H9 (cell line): Measurements from ENCODE around the gene RSBN1. TPM values are rescaled to one million over a fixed set of nuclear protein-coding genes. Genes with fewer than 3 reads are reported as not detected.

Source experiments
- DNase-seq: peaks from one replicate; pipeline ENCODE4 v3.0.0-alpha.2; 2017
- H2AFZ ChIP-seq: one replicate; pipeline ENCODE4 v1.6.1; 2013; ENCODE audit warnings: mild to moderate bottlenecking, low read length, control low read depth, moderate library complexity
- H2AK5ac ChIP-seq: 2 replicates; pipeline ENCODE4 v1.6.1; 2013; ENCODE audit warnings: low read length, control low read depth, mixed read lengths; ENCODE audit not compliant: insufficient read length
- H2BK120ac ChIP-seq: one replicate; pipeline ENCODE4 v1.6.1; 2013; ENCODE audit warnings: low read depth, mild to moderate bottlenecking, low read length, control low read depth, inconsistent platforms; ENCODE audit not compliant: poor library complexity, severe bottlenecking
- H2BK12ac ChIP-seq: 2 replicates; pipeline ENCODE4 v1.6.1; 2013; ENCODE audit warnings: low read length, control low read depth, mixed read lengths, low read depth; ENCODE audit not compliant: insufficient read length
- H2BK15ac ChIP-seq: 2 replicates; pipeline ENCODE4 v1.6.1; 2013; ENCODE audit warnings: low read depth, low read length, control low read depth
- H2BK20ac ChIP-seq: one replicate; pipeline ENCODE4 v1.6.1; 2013; ENCODE audit warnings: low read depth, mild to moderate bottlenecking, low read length, control low read depth, inconsistent platforms; ENCODE audit not compliant: poor library complexity, severe bottlenecking
- H2BK5ac ChIP-seq: 2 replicates; pipeline ENCODE4 v1.6.1; 2013; ENCODE audit warnings: low read length, control low read depth, mixed read lengths; ENCODE audit not compliant: insufficient read length
- H3K14ac ChIP-seq: 2 replicates; pipeline ENCODE4 v1.6.1; 2013; ENCODE audit warnings: low read length, control low read depth; ENCODE audit not compliant: insufficient read depth
- H3K18ac ChIP-seq: 2 replicates; pipeline ENCODE4 v1.6.1; 2013; ENCODE audit warnings: low read depth, mild to moderate bottlenecking, mixed read lengths, low read length, control low read depth; ENCODE audit not compliant: insufficient read length
- H3K23ac ChIP-seq: 2 replicates; pipeline ENCODE4 v1.6.1; 2013; ENCODE audit warnings: low read length, control low read depth, mixed read lengths, low read depth; ENCODE audit not compliant: insufficient read length
- H3K23me2 ChIP-seq: 2 replicates; pipeline ENCODE4 v1.6.1; 2013; ENCODE audit warnings: low read depth, mild to moderate bottlenecking, mixed read lengths, low read length, control low read depth; ENCODE audit not compliant: insufficient read length, poor library complexity, severe bottlenecking
- H3K27ac ChIP-seq: 2 replicates; pipeline ENCODE4 v1.5.1; 2013; ENCODE audit warnings: low read length, control low read depth, mixed read lengths, low read depth; ENCODE audit not compliant: insufficient read length
- H3K27me3 ChIP-seq: 2 replicates; pipeline ENCODE4 v1.6.1; 2013; ENCODE audit warnings: low read length, control low read depth, inconsistent platforms; ENCODE audit not compliant: insufficient read depth
- H3K4ac ChIP-seq: 2 replicates; pipeline ENCODE4 v1.6.1; 2013; ENCODE audit warnings: low read depth, mild to moderate bottlenecking, control low read depth, inconsistent platforms, low read length, moderate library complexity
- H3K4me1 ChIP-seq: 2 replicates; pipeline ENCODE4 v1.6.1; 2013; ENCODE audit warnings: low read length, control low read depth, inconsistent platforms; ENCODE audit not compliant: insufficient read depth
- H3K4me2 ChIP-seq: 2 replicates; pipeline ENCODE4 v1.6.1; 2013; ENCODE audit warnings: low read length, control low read depth, mixed read lengths; ENCODE audit not compliant: insufficient read length, insufficient read depth
- H3K56ac ChIP-seq: 2 replicates; pipeline ENCODE4 v1.6.1; 2013; ENCODE audit warnings: low read depth, mild to moderate bottlenecking, mixed read lengths, low read length, control low read depth; ENCODE audit not compliant: insufficient read length
- H3K79me1 ChIP-seq: 2 replicates; pipeline ENCODE4 v1.6.1; 2013; ENCODE audit warnings: low read depth, mild to moderate bottlenecking, moderate library complexity, low read length, control low read depth, inconsistent platforms; ENCODE audit not compliant: insufficient read depth, poor library complexity, severe bottlenecking
- H3K79me2 ChIP-seq: 2 replicates; pipeline ENCODE4 v1.6.1; 2013; ENCODE audit warnings: low read length, control low read depth, inconsistent platforms; ENCODE audit not compliant: insufficient read depth
- H3K9ac ChIP-seq: 2 replicates; pipeline ENCODE4 v1.6.1; 2013; ENCODE audit warnings: low read length, control low read depth, mixed read lengths; ENCODE audit not compliant: insufficient read length; ENCODE audit errors: extremely low read depth
- H3K9me3 ChIP-seq: one replicate; pipeline ENCODE4 v1.6.1; 2013; ENCODE audit warnings: low read depth, low read length, inconsistent platforms; ENCODE audit not compliant: control insufficient read depth
- H3T11ph ChIP-seq: one replicate; pipeline ENCODE4 v1.6.1; 2013; ENCODE audit warnings: mild to moderate bottlenecking, low read length, control low read depth, inconsistent platforms
- H4K20me1 ChIP-seq: one replicate; pipeline ENCODE4 v1.6.1; 2013; ENCODE audit not compliant: control insufficient read depth, insufficient read length, insufficient read depth
- H4K5ac ChIP-seq: 2 replicates; pipeline ENCODE4 v1.6.1; 2013; ENCODE audit warnings: low read depth, mild to moderate bottlenecking, mixed read lengths, low read length, control low read depth; ENCODE audit not compliant: insufficient read length
- H4K8ac ChIP-seq: replicated peaks from 2 replicates; pipeline ENCODE4 v1.6.1; 2013; ENCODE audit warnings: low read length, control low read depth, mixed read lengths, low read depth; ENCODE audit not compliant: insufficient read length
- H4K91ac ChIP-seq: 2 replicates; pipeline ENCODE4 v1.6.1; 2013; ENCODE audit warnings: low read depth, mild to moderate bottlenecking, moderate library complexity, mixed read lengths, low read length, control low read depth; ENCODE audit not compliant: insufficient read length
- H3K27ac Mint-ChIP-seq, 3 experiments: 2 replicates in 2 of 3; 3 replicates in 1 of 3; pipeline ENCODE4 v1.8.0; 2020 to 2021; ENCODE audit warnings: mixed read lengths in 3 of 3, mild to moderate bottlenecking in 1 of 3, moderate library complexity in 1 of 3
- H3K27me3 Mint-ChIP-seq: 2 replicates; pipeline ENCODE4 v1.8.0; 2021; ENCODE audit warnings: low read depth, mild to moderate bottlenecking, moderate library complexity, mixed read lengths
- H3K36me3 Mint-ChIP-seq, 3 experiments: 2 replicates in 2 of 3; 3 replicates in 1 of 3; pipeline ENCODE4 v1.8.0; 2020 to 2021; ENCODE audit warnings: low read depth in 3 of 3, mixed read lengths in 3 of 3; ENCODE audit not compliant: insufficient read depth in 1 of 3
- H3K4me1 Mint-ChIP-seq, 2 experiments: 2 replicates each; pipeline ENCODE4 v1.8.0; 2020; ENCODE audit warnings: mixed read lengths in 2 of 2
- H3K4me3 Mint-ChIP-seq, 2 experiments: 2 replicates in 1 of 2; 3 replicates in 1 of 2; pipeline ENCODE4 v1.8.0; 2020 to 2021; ENCODE audit warnings: mild to moderate bottlenecking in 2 of 2, mixed read lengths in 2 of 2, moderate library complexity in 1 of 2
- H3K9me3 Mint-ChIP-seq, 2 experiments: 2 replicates in 1 of 2; 3 replicates in 1 of 2; pipeline ENCODE4 v1.8.0; 2020; ENCODE audit warnings: mild to moderate bottlenecking in 2 of 2, mixed read lengths in 2 of 2, moderate library complexity in 1 of 2
- WGBS: extraction: QIAGEN DNeasy Blood & Tissue Kit; methylation state at CpG from one replicate; pipeline ENCODE4 v1.1.7; 2013; ENCODE audit warnings: missing lambda C conversion rate, low lambda C conversion rate, mixed read lengths; ENCODE audit not compliant: insufficient read length; ENCODE audit errors: extremely low coverage; 5-methylcytosine and 5-hydroxymethylcytosine counted together
- total RNA-seq: library from RNA; stranded (reverse); gene quantifications from 2 replicates; pipeline ENCODE4 v1.2.1, GENCODE V29; 2021
- TF ChIP-seq, protein P1 (sequence below): fragments of 200-600 bp; sonication (generic); conservative IDR thresholded peaks from 3 replicates; pipeline ENCODE4 v1.8.0; 2021; ENCODE audit warnings: antibody characterized with exemption, mild to moderate bottlenecking

RSBN1 gene
- total RNA-seq, 1 experiment from 2014 or later = 11.0 TPM

DNA sequence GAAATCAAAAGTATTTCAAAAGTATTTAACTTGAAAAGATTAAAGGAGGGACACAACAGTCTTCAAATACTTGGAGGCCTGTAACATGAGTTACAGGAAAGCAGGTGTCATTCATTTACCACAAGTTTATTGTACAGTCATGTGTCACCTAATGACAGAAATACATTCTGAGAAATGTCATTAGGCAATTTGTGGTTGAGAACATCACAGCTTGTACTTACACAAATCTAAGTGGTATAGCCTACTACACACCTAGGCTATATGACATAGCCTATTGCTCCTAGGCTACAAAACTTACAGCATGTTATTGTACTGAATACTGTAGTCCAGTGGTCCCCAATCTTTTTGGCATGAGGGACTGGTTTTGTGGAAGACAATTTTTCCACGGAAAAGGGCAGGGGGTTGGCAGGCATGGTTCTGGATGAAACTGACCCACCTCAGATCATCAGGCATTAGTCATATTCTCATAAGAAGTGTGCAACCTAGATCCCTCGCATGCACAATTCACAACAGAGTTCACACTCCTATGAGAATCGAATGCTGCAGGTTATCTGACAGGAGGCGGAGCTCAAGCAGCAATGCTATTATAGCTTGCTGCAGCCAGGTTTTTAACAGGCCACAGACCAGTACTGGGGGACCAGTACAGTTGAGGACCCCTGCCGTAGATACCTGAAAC lies 28.0 kb downstream of the RSBN1 start:
- Histone ChIP-seq H3K79me2 (0 out of 2 replicates have a peak, but pooled peaks cover 3% of the 10 kb centered on the region), H3K9ac (no peak overlapping the region), H3T11ph (no peak overlapping the region), H3K18ac (no peak overlapping the region), H2BK5ac (no peak overlapping the region), H2BK15ac (no peak overlapping the region), H3K4ac (no peak overlapping the region), H3K23ac (no peak overlapping the region), H4K5ac (no peak overlapping the region), H3K23me2 (no peaks in the 10 kb centered on the region), H2BK12ac (no peak overlapping the region), H3K56ac (no peak overlapping the region), H3K27me3 (no peaks in the 10 kb centered on the region), H3K14ac (no peak overlapping the region), H3K79me1 (peaks cover 10% of the 10 kb centered on the region), H4K20me1 (no peaks in the 10 kb centered on the region), H3K4me2 (no peak overlapping the region), H4K8ac (no peak overlapping the region), H2BK120ac (no peak overlapping the region), H3K27ac (no peak overlapping the region), H2BK20ac (no peak overlapping the region), H2AFZ (no peak overlapping the region), H3K4me1 (peaks cover 3% of the 10 kb centered on the region; the same call in 1 of the 2 replicates), H2AK5ac (no peak overlapping the region), H4K91ac (no peak overlapping the region), H3K9me3 (no peaks in the 10 kb centered on the region)
- Mint-ChIP-seq H3K27me3 (no peaks in the 10 kb centered on the region; the same call in 1 of the 2 replicates), H3K4me3 (no peak overlapping the region), H3K9me3 (no peaks in the 10 kb centered on the region), H3K4me1 (peaks cover 12 to 17% of the 10 kb centered on the region in 2 experiments), H3K27ac (no peak overlapping the region; a peak in 2 of 7 replicates), H3K36me3 (no peaks in the 10 kb centered on the region)
- TF ChIP-seq, protein P1, sequence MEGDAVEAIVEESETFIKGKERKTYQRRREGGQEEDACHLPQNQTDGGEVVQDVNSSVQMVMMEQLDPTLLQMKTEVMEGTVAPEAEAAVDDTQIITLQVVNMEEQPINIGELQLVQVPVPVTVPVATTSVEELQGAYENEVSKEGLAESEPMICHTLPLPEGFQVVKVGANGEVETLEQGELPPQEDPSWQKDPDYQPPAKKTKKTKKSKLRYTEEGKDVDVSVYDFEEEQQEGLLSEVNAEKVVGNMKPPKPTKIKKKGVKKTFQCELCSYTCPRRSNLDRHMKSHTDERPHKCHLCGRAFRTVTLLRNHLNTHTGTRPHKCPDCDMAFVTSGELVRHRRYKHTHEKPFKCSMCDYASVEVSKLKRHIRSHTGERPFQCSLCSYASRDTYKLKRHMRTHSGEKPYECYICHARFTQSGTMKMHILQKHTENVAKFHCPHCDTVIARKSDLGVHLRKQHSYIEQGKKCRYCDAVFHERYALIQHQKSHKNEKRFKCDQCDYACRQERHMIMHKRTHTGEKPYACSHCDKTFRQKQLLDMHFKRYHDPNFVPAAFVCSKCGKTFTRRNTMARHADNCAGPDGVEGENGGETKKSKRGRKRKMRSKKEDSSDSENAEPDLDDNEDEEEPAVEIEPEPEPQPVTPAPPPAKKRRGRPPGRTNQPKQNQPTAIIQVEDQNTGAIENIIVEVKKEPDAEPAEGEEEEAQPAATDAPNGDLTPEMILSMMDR = no peak
- no CpG with 5 or more reads among the region's 5 CpGs for WGBS
- DNase-seq = no peak
